Measurements from ENCODE around the gene MALT1.

GRCh38 chr18:58666176-58666575, 5.1 kb upstream of the MALT1 start:
- TF ChIP-seq CTCF (IDR thresholded peaks at IDR 0.05): no peak
- no peak for TF ChIP-seq POLR2AphosphoS5 (IDR thresholded peaks at IDR 0.05)
- no peak for TF ChIP-seq POLR2A (IDR thresholded peaks at IDR 0.05)
